Right lobe of liver (tissue), 6 donors: Measurements from ENCODE around the gene RNF19B. TPM values are rescaled to one million over a fixed set of nuclear protein-coding genes. Genes with fewer than 3 reads are reported as not detected.

ENCODE experiments used
- ATAC-seq, 4 donors: fragments of 200-7000 bp; cut with Tn5 transposase; one replicate each; pipeline ENCODE4 v1.9.1; 2020; ENCODE audit warnings: mild to moderate bottlenecking in 4 of 4, moderate library complexity in 4 of 4
- DNase-seq, 3 donors: peaks; one replicate each; pipeline ENCODE4 v3.0.0-alpha.2; 2020
- H3K27ac ChIP-seq, 3 donors: fragments of 200-600 bp; one replicate each; pipeline ENCODE4 v1.8.0; 2022
- H3K27me3 ChIP-seq, 2 donors: fragments of 200-600 bp; one replicate each; pipeline ENCODE4 v1.8.0; 2022
- H3K36me3 ChIP-seq, 4 donors: fragments of 200-600 bp; sonication (generic) in 1 of 4; one replicate each; pipeline versions ENCODE4 v1.5.1 to v1.8.0; 2017 to 2022; ENCODE audit warnings: control low read depth in 1 of 4
- H3K4me1 ChIP-seq, 4 donors: fragments of 200-600 bp; sonication (generic) in 1 of 4; one replicate each; pipeline versions ENCODE4 v1.5.1 to v1.8.0; 2017 to 2022; ENCODE audit warnings: control low read depth in 1 of 4
- H3K4me3 ChIP-seq, 3 donors: fragments of 200-600 bp; one replicate each; pipeline ENCODE4 v1.8.0; 2022
- H3K9me3 ChIP-seq, 4 donors: fragments of 200-600 bp; sonication (generic) in 1 of 4; one replicate each; pipeline versions ENCODE4 v1.5.1 to v1.8.0; 2017 to 2022; ENCODE audit warnings: control low read depth in 1 of 4
- POLR2A ChIP-seq: fragments of 450-650 bp; IDR thresholded peaks from one replicate; pipeline ENCODE4 v1.6.1; 2017; ENCODE audit warnings: antibody characterized with exemption, mild to moderate bottlenecking
- WGBS: methylation state at CpG from one replicate; pipeline ENCODE4 v1.1.6; 2018; ENCODE audit warnings: low coverage, low lambda C conversion rate; ENCODE audit not compliant: insufficient coverage; ENCODE audit errors: missing lambda C conversion rate; 5-methylcytosine and 5-hydroxymethylcytosine counted together
- intact Hi-C, 2 donors: fragments of 100-400 bp; cut with DNase I; formaldehyde crosslinking; loops; one replicate each; pipeline versions ENCODE4 v1.11.2 to v1.14.1; 2022
- total RNA-seq, 6 experiments: library from RNA; depleted of rRNA in 2 of 6; stranded (reverse); fragments of >200 nt in 2 of 6; fragmentation: NEBNext Ultra II Directional in 3 of 6; extraction: Animal tissue kit (Norgen Biotek cat#: 25700) in 3 of 6; gene quantifications; one replicate each; pipeline versions ENCODE4 v1.1.0 to v1.2.4, GENCODE V29; 2016 to 2023
- TF ChIP-seq, protein P1 (sequence below), 4 donors: fragments of 200-600 bp in 3 of 4; fragments of 450-650 bp in 1 of 4; IDR thresholded peaks; one replicate each; pipeline versions ENCODE4 v1.5.1 to v1.8.0; 2016 to 2022; ENCODE audit warnings: antibody characterized with exemption in 4 of 4, mild to moderate bottlenecking in 2 of 4
- donor health status: DM: no; HTN: yes; CAD: no.
- donor health status: DM: no; HTN: no; CAD: no.
- donor health status: DM: no; HTN: no; CAD: no.
- donor health status: DM: no; HTN: yes; CAD: no.
- donor health status: DM: no; HTN: yes; CAD: no.

The RNF19B gene
- total RNA-seq, 6 experiments from 2014 or later, result 4.6 to 12.1 (median 8.3) TPM

DNA sequence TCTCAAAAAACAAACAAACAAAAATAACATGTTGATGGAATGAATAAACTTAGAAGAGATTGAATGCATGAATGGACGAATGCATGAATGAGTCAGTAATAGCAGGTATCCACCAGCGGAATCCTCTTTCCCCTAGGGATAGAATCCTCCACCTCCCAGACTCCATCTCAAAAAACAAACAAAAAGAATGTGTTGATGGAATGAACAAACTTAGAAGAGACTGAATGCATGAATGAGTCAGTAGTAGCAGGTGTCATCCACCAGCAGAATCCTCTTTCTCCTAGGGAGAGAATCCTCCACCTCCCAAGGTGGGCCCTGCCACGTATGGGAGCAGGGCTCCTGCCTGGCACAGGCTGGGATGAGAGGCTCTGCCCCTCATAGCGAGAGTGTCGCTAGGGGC, 26.8 kb upstream of the RNF19B start:
- Histone ChIP-seq H3K4me3 (no peak overlapping the region), H3K27ac (no peak overlapping the region), H3K27me3 (no peaks in the 10 kb centered on the region), H3K36me3 (no peaks in the 10 kb centered on the region), H3K4me1 (peaks cover 0 to 21% (median 0%) of the 10 kb centered on the region in 4 donors), H3K9me3 (no peaks in the 10 kb centered on the region)
- intact Hi-C loops, result no loop called here
- DNase-seq (no peak), ATAC-seq (no peak)
- WGBS, result 85% methylated on average over 5 of the region's 5 CpGs
- TF ChIP-seq, protein P1, sequence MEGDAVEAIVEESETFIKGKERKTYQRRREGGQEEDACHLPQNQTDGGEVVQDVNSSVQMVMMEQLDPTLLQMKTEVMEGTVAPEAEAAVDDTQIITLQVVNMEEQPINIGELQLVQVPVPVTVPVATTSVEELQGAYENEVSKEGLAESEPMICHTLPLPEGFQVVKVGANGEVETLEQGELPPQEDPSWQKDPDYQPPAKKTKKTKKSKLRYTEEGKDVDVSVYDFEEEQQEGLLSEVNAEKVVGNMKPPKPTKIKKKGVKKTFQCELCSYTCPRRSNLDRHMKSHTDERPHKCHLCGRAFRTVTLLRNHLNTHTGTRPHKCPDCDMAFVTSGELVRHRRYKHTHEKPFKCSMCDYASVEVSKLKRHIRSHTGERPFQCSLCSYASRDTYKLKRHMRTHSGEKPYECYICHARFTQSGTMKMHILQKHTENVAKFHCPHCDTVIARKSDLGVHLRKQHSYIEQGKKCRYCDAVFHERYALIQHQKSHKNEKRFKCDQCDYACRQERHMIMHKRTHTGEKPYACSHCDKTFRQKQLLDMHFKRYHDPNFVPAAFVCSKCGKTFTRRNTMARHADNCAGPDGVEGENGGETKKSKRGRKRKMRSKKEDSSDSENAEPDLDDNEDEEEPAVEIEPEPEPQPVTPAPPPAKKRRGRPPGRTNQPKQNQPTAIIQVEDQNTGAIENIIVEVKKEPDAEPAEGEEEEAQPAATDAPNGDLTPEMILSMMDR (IDR thresholded peaks at IDR 0.05), result no peak
- TF ChIP-seq POLR2A, result no peak

DNA sequence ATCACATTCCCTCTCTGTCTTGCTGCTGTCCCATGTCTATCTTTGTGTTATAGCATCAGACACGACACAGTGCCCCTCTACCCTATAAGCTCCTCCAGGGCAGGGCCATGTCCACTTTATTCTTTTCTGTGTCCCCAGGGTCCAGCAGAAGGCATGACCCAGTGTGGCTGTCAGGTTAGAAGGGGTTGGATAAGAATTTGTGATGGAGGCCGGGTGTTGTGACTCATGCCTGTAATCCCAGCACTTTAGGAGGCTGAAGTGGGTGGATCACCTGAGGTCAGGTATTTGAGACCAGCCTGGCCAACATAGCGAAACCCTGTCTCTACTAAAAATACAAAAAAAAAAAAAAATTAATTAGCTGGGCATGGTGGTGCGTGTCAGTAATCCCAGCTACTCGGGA, 26.3 kb upstream of the RNF19B start:
- no peaks in the 10 kb centered on the region for H3K9me3 ChIP-seq
- no peak overlapping the region for H3K4me3 ChIP-seq
- no peak for DNase-seq
- 98% methylated on average over 4 of the region's 5 CpGs for WGBS
- H3K27ac ChIP-seq, result no peak overlapping the region
- intact Hi-C loops, result no loop called here
- H3K27me3 ChIP-seq, result no peaks in the 10 kb centered on the region
- H3K36me3 ChIP-seq, result no peaks in the 10 kb centered on the region
- ATAC-seq, result no peak
- TF ChIP-seq, protein P1 (IDR thresholded peaks at IDR 0.05), result no peak
- TF ChIP-seq POLR2A, result no peak
- H3K4me1 ChIP-seq, result peaks cover 0 to 21% (median 0%) of the 10 kb centered on the region in 4 donors

DNA sequence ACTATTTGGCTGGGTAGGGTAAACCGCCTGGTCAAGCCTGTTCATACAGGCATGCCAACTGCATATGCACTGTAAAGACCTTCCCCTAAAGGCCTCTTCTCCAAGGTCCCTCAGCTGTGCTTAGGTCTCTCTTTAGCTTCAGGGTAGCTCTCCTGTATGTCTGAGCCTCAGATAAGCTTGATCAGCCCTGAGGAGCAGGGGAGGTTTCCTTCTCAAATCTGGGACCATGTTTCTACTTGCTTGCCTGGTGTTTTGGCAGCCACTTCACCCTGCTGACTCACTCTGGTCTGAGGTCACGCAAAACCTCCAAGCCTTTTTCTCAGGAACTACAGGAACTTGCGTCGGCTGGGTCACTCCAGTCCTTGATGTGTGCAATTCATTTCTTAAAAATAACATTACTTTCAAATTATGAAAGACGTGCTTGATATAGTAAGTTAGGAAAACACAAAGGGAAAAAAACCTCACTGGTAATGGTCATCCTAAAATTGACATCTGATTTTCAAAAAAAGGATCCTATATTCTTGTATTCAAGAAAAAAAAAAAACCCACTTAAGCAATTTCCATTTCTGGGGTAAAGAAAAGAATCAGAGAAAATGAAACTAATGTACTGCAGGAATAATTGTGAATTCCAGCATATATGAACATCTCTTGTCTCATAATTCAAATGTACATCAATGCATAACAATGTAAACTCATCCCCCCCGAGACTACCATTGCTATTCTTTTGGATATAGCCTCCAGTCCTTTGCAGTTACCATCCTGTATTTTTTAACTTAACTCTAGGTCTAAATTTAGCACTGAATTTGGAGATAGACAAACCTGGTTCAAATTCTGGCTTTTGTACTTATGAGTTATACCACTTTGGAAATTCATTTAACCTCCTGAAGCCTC, 24.8 kb upstream of the RNF19B start:
- Histone ChIP-seq H3K36me3 (no peaks in the 10 kb centered on the region), H3K4me3 (no peak overlapping the region), H3K27ac (peak overlapping the region; percentile 34 to 53 (median 49)), H3K9me3 (no peaks in the 10 kb centered on the region), H3K27me3 (no peaks in the 10 kb centered on the region), H3K4me1 (peaks cover 0 to 21% (median 0%) of the 10 kb centered on the region in 4 donors)
- intact Hi-C loops, result no loop called here
- ATAC-seq (peak; percentile 61 to 73 (median 62)), DNase-seq (peak in 2 of 3 donors; percentile 62 to 67)
- 47% methylated on average over 6 of the region's 6 CpGs for WGBS
- TF ChIP-seq, protein P1 (IDR thresholded peaks at IDR 0.05), result no peak
- no peak for TF ChIP-seq POLR2A

DNA sequence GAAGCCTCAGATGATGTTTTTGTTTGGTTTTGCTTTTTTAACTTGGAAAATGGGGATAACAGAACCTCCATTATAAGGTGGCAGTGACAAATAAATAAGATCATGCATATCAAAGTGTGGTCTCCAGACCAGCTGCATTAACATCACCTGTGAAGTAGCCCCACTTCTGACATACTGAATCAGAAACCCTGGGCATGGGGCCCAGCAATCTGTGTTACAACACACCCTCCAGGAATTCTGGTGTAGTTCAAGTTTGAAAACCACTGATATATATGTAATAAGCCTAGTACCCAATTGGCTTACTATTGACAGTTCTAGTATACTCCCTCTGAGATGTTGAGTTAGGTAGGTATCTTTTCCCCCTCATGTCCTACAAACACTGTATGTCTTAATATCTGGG, 24.1 kb upstream of the RNF19B start:
- Histone ChIP-seq H3K36me3 (no peaks in the 10 kb centered on the region), H3K27me3 (no peaks in the 10 kb centered on the region), H3K4me1 (peaks cover 0 to 21% (median 0%) of the 10 kb centered on the region in 4 donors), H3K27ac (peak overlapping the region in 2 of 3 donors; percentile 34 to 49), H3K9me3 (no peaks in the 10 kb centered on the region), H3K4me3 (no peak overlapping the region)
- intact Hi-C loops, result no loop called here
- TF ChIP-seq, protein P1 (IDR thresholded peaks at IDR 0.05), result no peak
- no peak for TF ChIP-seq POLR2A
- DNase-seq, result peak in 1 of 3 donors; percentile 55
- peak in 3 of 4 donors; percentile 38 to 48 (median 40) for ATAC-seq
